Measurements from ENCODE around the gene ZNF664.

Gene ZNF664

GRCh38 chr12:124024776-124025175 lies 51.8 kb downstream of the ZNF664 start:
- no peak overlapping the region for H3K4me3 ChIP-seq (ENCODE audit: low read depth, low read length)
- no peak for DNase-seq (ENCODE audit: low read depth)
- TF ChIP-seq, protein P1, sequence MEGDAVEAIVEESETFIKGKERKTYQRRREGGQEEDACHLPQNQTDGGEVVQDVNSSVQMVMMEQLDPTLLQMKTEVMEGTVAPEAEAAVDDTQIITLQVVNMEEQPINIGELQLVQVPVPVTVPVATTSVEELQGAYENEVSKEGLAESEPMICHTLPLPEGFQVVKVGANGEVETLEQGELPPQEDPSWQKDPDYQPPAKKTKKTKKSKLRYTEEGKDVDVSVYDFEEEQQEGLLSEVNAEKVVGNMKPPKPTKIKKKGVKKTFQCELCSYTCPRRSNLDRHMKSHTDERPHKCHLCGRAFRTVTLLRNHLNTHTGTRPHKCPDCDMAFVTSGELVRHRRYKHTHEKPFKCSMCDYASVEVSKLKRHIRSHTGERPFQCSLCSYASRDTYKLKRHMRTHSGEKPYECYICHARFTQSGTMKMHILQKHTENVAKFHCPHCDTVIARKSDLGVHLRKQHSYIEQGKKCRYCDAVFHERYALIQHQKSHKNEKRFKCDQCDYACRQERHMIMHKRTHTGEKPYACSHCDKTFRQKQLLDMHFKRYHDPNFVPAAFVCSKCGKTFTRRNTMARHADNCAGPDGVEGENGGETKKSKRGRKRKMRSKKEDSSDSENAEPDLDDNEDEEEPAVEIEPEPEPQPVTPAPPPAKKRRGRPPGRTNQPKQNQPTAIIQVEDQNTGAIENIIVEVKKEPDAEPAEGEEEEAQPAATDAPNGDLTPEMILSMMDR (conservative IDR thresholded peaks at IDR 0.05; ENCODE audit: low read depth, low read length), result no peak

- H3K4me3 ChIP-seq (ENCODE audit: low read depth, low read length), result no peak overlapping the region
- no peak for DNase-seq (ENCODE audit: low read depth)
- TF ChIP-seq, protein P1 (conservative IDR thresholded peaks at IDR 0.05; ENCODE audit: low read depth, low read length), result no peak
These were observed 52.6 kb downstream of the ZNF664 start for GRCh38 chr12:124025661-124026060.

- TF ChIP-seq, protein P1 (conservative IDR thresholded peaks at IDR 0.05; ENCODE audit: low read depth, low read length), result no peak
- no peak for DNase-seq (ENCODE audit: low read depth)
- no peak overlapping the region for H3K4me3 ChIP-seq (ENCODE audit: low read depth, low read length)
These were observed 54.0 kb downstream of the ZNF664 start for GRCh38 chr12:124026755-124027745.

DNA sequence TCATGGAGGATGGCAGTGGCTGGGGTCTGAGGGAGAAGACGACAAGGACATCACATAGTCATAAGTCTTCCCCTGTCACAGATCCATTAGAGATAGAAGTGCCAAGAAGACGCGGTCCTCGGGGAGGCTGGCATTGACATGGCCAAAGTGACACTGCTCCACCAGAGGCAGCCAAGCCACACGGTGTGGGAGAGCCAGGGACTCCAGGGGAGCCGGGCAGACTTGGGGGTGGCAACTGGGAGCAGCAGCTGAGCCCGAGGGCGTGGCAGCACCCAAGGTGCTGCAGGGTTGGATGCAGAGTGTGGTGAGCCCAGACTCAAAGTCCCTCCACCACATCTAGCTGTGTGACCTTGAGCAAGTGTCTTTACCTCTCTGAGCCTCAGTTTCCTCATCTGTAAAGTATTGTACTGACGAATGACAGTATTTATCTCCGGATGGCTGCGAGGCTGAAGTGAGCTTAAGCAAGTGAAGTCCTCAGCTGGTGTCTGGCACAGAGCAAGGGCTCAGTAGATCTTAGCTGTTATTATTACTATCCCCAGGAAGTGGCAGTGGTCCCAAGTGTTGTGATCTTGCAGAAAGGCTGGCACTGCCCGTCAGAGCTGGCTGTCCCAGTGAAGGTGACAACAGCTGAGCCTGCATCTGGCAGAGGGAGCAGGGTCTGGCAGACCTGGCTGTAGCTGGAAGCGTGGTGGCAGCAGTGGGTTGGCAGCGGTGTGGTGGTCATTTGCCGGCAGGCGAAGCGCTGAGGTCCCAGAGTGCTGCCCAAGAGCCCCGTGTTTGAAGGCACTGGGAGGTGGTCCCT lies 54.9 kb downstream of the ZNF664 start:
- DNase-seq (ENCODE audit: low read depth), result no peak
- TF ChIP-seq, protein P1 (conservative IDR thresholded peaks at IDR 0.05; ENCODE audit: low read depth, low read length), result no peak
- no peak overlapping the region for H3K4me3 ChIP-seq (ENCODE audit: low read depth, low read length)

DNA sequence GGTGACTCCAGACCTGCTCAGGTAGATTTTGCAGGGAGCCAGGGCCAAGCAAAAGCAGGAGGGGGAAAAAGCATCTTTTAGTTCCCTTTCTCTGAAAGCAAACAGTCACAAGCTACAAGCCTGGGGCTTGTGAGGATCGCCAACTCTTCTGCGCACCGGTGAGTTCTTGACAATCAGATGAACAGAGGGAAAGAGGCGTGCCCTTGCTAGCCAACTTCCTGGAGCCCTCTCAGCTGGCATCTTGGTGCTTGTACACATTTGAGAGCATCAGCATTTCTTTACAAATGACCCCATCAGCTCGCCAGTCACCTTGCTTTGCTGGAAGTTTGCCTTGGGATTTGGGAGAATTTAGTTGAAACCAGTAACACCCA lies 55.5 kb downstream of the ZNF664 start:
- TF ChIP-seq, protein P1 (conservative IDR thresholded peaks at IDR 0.05; ENCODE audit: low read depth, low read length), result no peak
- no peak overlapping the region for H3K4me3 ChIP-seq (ENCODE audit: low read depth, low read length)
- DNase-seq (ENCODE audit: low read depth), result no peak

DNA sequence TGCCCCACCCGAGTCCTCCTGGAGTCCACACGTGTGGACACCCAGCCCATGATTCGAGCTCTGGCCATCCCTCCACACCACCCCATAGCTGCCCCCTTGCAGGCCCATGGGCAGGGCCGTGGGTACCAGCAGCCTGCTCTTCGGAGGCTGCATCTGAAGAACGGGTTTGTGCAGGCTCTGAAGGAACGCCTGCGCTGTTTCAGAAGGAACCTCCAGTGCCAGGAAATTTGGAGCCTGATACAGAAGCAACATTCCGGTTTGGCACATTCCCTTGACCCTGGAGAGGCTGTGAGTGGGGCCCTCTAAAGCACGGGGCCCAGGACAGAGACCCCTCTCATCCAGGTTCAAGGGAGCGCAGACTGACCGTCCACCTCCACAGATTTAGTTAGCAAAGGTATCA lies 57.0 kb downstream of the ZNF664 start:
- TF ChIP-seq, protein P1 (conservative IDR thresholded peaks at IDR 0.05; ENCODE audit: low read depth, low read length), result no peak
- no peak for DNase-seq (ENCODE audit: low read depth)
- no peak overlapping the region for H3K4me3 ChIP-seq (ENCODE audit: low read depth, low read length)

Data from choroid plexus epithelial cell (primary cell).